ENCODE measurements around the gene DIP2C. TPM values are rescaled to one million over a fixed set of nuclear protein-coding genes. Genes with fewer than 3 reads are reported as not detected.
"Not testable (repeated sequence)": the region's sequence is repeated elsewhere in the genome, so short reads cannot be mapped to it uniquely, and the experiment has no call there.

The DIP2C gene
- polyA plus RNA-seq, 3 donors: 0.11 TPM; not detected in 2

GRCh38 chr10:513393-513792 is 176.1 kb downstream of the DIP2C start:
- Histone ChIP-seq H3K4me1 (ENCODE audit: control insufficient read depth in 1 of 2, insufficient read depth in 2 of 2, low read length in 2 of 2) (no peaks in the 10 kb centered on the region), H3K4me3 (replicated peaks in 1 of 3; ENCODE audit: low read depth in 2 of 3, low read length in 3 of 3) (no peak overlapping the region), H3K27me3 (ENCODE audit: control insufficient read depth in 2 of 2, insufficient read depth in 2 of 2, low read length in 2 of 2) (peaks cover 0 to 5% of the 10 kb centered on the region in 2 donors), H3K9me3 (replicated peaks in 1 of 2; ENCODE audit: control insufficient read depth in 1 of 2, insufficient read depth in 1 of 2, low read length in 2 of 2) (no peaks in the 10 kb centered on the region), H3K36me3 (replicated peaks in 1 of 2; ENCODE audit: control insufficient read depth in 1 of 2, insufficient read depth in 2 of 2, low read length in 2 of 2) (no peaks in the 10 kb centered on the region), H3K4me2 (replicated peaks; ENCODE audit: extremely low read depth, low read length, poor library complexity, severe bottlenecking) (no peak overlapping the region), H2AFZ (ENCODE audit: insufficient read depth, low read depth, low read length, poor library complexity, severe bottlenecking) (no peak overlapping the region), H4K20me1 (ENCODE audit: insufficient read depth, low read length) (no peaks in the 10 kb centered on the region), H3K79me2 (ENCODE audit: insufficient read depth, low read length) (no peaks in the 10 kb centered on the region), H3K9ac (ENCODE audit: insufficient read depth, low read length, poor library complexity, severe bottlenecking) (no peak overlapping the region), H3K27ac (ENCODE audit: low read depth in 1 of 2, low read length in 2 of 2) (no peak overlapping the region)
- no peak for TF ChIP-seq CTCF (IDR thresholded peaks at IDR 0.05)
- Mint-ChIP-seq H3K9me3 (peaks cover 0 to 3% (median 0%) of the 10 kb centered on the region in 7 donors), H3K4me1 (peaks cover 3% of the 10 kb centered on the region), H3K4me3 (no peak overlapping the region), H3K27ac (no peak overlapping the region), H3K36me3 (no peaks in the 10 kb centered on the region), H3K27me3 (ENCODE audit: low read depth in 3 of 3) (peaks cover 6 to 12% (median 9%) of the 10 kb centered on the region in 3 donors)
- intact Hi-C loops (cut with micrococcal nuclease): no loop called here
- DNase-seq: no peak
- 87% methylated on average over 14 of the region's 18 CpGs for WGBS (ENCODE audit: insufficient coverage)

GRCh38 chr10:512661-513060 is 176.8 kb downstream of the DIP2C start:
- H3K27me3 Mint-ChIP-seq (ENCODE audit: low read depth in 3 of 3): peaks cover 8 to 10% (median 10%) of the 10 kb centered on the region in 3 donors
- H3K4me3 Mint-ChIP-seq; H3K4me1 Mint-ChIP-seq; H2AFZ ChIP-seq (ENCODE audit: insufficient read depth, low read depth, low read length, poor library complexity, severe bottlenecking); H3K9me3 ChIP-seq (replicated peaks in 1 of 2; ENCODE audit: control insufficient read depth in 1 of 2, insufficient read depth in 1 of 2, low read length in 2 of 2); H3K79me2 ChIP-seq (ENCODE audit: insufficient read depth, low read length); H3K4me2 ChIP-seq (replicated peaks; ENCODE audit: extremely low read depth, low read length, poor library complexity, severe bottlenecking); H3K36me3 Mint-ChIP-seq; H4K20me1 ChIP-seq (ENCODE audit: insufficient read depth, low read length); H3K27ac ChIP-seq (ENCODE audit: low read depth in 1 of 2, low read length in 2 of 2); intact Hi-C loops (cut with micrococcal nuclease); H3K9me3 Mint-ChIP-seq; DNase-seq; H3K4me3 ChIP-seq (replicated peaks in 1 of 3; ENCODE audit: low read depth in 2 of 3, low read length in 3 of 3); H3K9ac ChIP-seq (ENCODE audit: insufficient read depth, low read length, poor library complexity, severe bottlenecking); H3K4me1 ChIP-seq (ENCODE audit: control insufficient read depth in 1 of 2, insufficient read depth in 2 of 2, low read length in 2 of 2); H3K36me3 ChIP-seq (replicated peaks in 1 of 2; ENCODE audit: control insufficient read depth in 1 of 2, insufficient read depth in 2 of 2, low read length in 2 of 2); H3K27me3 ChIP-seq (ENCODE audit: control insufficient read depth in 2 of 2, insufficient read depth in 2 of 2, low read length in 2 of 2): not testable (repeated sequence)
- no CpG with 5 or more reads among the region's 5 CpGs for WGBS (ENCODE audit: insufficient coverage)
- H3K27ac Mint-ChIP-seq: peak overlapping the region in 1 of 7 donors; percentile 46

Measured in CD14-positive monocyte (primary cell).